AG04449 (cell line): Measurements from ENCODE around the gene RPL28.
A peak's percentile ranks its signal among the peaks of the same experiment; 100 is the strongest.

Experiments
- CTCF ChIA-PET: fragments of 350-600 bp; formaldehyde crosslinking; extraction: SDS; loops from one replicate; lab custom pipeline; 2021; ENCODE audit warnings: antibody characterized with exemption; lab: Yijun Ruan, JAX
- POLR2A ChIA-PET: fragments of 400-600, 350-600 bp; formaldehyde crosslinking; extraction: SDS; loops from one replicate; lab custom pipeline; 2020; ENCODE audit warnings: antibody characterized with exemption, inconsistent platforms; lab: Yijun Ruan, JAX
- DNase-seq: peaks from one replicate; pipeline ENCODE4 v3.0.0-alpha.2; 2010; ENCODE audit warnings: low read depth, low spot score
- H3K4me3 ChIP-seq: 2 replicates; pipeline ENCODE4 v1.5.1; 2011; ENCODE audit warnings: low read depth, mild to moderate bottlenecking, control low read depth, low read length
- TF ChIP-seq, protein P1 (sequence below): IDR thresholded peaks from one replicate; pipeline ENCODE4 v1.5.1; 2011; ENCODE audit warnings: mild to moderate bottlenecking, moderate library complexity, low read length, control low read depth, inconsistent platforms; ENCODE audit not compliant: insufficient read depth; ENCODE audit errors: missing control alignments

The RPL28 gene

GRCh38 chr19:55369653-55370304 lies 16.0 kb upstream of the RPL28 start:
- ChIA-PET POLR2A (interaction anchor here (1.2 to 2.3 kb wide), 6 partner anchors 14 to 154 kb away, joined by 3 to 18 read pairs (median 6); partner anchors contain the start of genes HSPBP1, KMT5C, PPP6R1 and TMEM238), CTCF (interaction anchor here (1.2 to 2.9 kb wide), 4 partner anchors 14 to 210 kb away, joined by 3 to 14 read pairs (median 7); partner anchors contain the start of gene TMEM238)
- DNase-seq = no peak
- peak overlapping the region; percentile 74 for H3K4me3 ChIP-seq
- TF ChIP-seq, protein P1, sequence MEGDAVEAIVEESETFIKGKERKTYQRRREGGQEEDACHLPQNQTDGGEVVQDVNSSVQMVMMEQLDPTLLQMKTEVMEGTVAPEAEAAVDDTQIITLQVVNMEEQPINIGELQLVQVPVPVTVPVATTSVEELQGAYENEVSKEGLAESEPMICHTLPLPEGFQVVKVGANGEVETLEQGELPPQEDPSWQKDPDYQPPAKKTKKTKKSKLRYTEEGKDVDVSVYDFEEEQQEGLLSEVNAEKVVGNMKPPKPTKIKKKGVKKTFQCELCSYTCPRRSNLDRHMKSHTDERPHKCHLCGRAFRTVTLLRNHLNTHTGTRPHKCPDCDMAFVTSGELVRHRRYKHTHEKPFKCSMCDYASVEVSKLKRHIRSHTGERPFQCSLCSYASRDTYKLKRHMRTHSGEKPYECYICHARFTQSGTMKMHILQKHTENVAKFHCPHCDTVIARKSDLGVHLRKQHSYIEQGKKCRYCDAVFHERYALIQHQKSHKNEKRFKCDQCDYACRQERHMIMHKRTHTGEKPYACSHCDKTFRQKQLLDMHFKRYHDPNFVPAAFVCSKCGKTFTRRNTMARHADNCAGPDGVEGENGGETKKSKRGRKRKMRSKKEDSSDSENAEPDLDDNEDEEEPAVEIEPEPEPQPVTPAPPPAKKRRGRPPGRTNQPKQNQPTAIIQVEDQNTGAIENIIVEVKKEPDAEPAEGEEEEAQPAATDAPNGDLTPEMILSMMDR = no peak

- DNase-seq = no peak
- peak within 1 kb of the TSS; percentile 74 for H3K4me3 ChIP-seq
- POLR2A ChIA-PET = interaction anchor here (0.6 to 2.3 kb wide), 6 partner anchors 11 to 154 kb away, joined by 3 to 18 read pairs (median 4); partner anchors contain the start of genes HSPBP1, KMT5C, PPP6R1 and UBE2S
- CTCF ChIA-PET = interaction anchor here (1.5 to 2.9 kb wide), 2 partner anchors 14 to 211 kb away, joined by 3 to 11 read pairs; partner anchors contain the start of gene TMEM238
- TF ChIP-seq, protein P1 = no peak
Measured at GRCh38 chr19:55370305-55370988, 15.3 kb upstream of the RPL28 start, which contains the start of gene IL11. IL11 (minus strand) TSS chr19:55370463; CDS start chr19:55370310, 153 bp downstream.

- POLR2A ChIA-PET = interaction anchor here (0.9 to 1.1 kb wide), 4 partner anchors 9 to 35 kb away, joined by 3 to 7 read pairs (median 3); partner anchors contain the start of genes GARIN5B and UBE2S
- no peak for DNase-seq
- H3K4me3 ChIP-seq = no peak overlapping the region
- TF ChIP-seq, protein P1 = no peak
- CTCF ChIA-PET = interaction anchor here (2.1 to 2.4 kb wide), 2 partner anchors 11 to 70 kb away, joined by 12 to 14 read pairs; partner anchors contain the start of gene TMEM238
Measured at GRCh38 chr19:55372316-55373081, 13.2 kb upstream of the RPL28 start.

DNA sequence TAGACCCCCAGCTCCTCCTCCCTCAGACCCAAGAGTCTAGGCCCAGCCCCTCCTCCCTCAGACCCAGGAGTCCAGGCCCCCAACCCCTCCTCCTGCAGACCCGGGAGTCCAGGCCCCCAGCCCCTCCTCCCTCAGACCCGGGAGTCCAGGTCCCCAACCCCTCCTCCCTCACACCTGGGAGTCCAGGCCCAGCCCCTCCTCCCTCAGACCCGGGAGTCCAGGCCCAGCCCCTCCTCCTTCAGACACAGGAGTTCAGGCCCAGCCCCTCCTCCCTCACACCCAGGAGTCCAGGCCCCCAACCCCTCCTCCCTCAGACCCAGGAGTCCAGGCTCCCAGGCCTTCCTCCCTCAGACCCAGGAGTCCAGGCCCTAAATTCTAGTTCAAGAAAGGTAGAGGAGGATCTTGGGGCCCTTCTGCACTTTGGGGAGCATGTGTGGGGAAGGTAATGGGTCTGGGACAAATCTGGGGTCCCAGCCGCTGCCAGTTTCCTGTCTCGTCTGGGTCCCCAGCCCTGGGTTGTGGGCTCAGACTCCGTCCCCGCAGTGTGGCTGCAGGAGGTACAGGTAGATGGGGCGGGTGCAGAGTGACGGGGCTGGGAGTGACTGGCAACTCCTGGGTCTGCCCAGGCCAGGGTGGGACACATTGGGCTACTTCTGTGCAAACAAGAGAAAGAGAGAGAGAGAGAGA lies 12.3 kb upstream of the RPL28 start:
- TF ChIP-seq, protein P1 = no peak
- no peak for DNase-seq
- H3K4me3 ChIP-seq = no peak overlapping the region
- ChIA-PET POLR2A (interaction anchor here (0.9 to 1.1 kb wide), 3 partner anchors 10 to 34 kb away, joined by 3 to 7 read pairs (median 3); partner anchors contain the start of gene GARIN5B), CTCF (interaction anchor here (2.1 to 2.4 kb wide), 2 partner anchors 10 to 71 kb away, joined by 12 to 14 read pairs; partner anchors contain the start of gene TMEM238)

GRCh38 chr19:55373993-55374757 lies 11.6 kb upstream of the RPL28 start:
- DNase-seq = no peak
- ChIA-PET POLR2A (interaction anchor here (0.6 kb wide), 1 partner anchor 34 kb away, joined by 3 read pairs; the partner anchor contains the start of gene UBE2S), CTCF (no interaction called here)
- H3K4me3 ChIP-seq = no peak overlapping the region
- TF ChIP-seq, protein P1 = no peak
